HG03520 (cell line): ENCODE data around the gene PLEKHM3.

Experiments
- ATAC-seq: cut with Tn5 transposase; IDR thresholded peaks from one replicate; pipeline ENCODE4 v1.9.1; 2021; ENCODE audit warnings: mild to moderate bottlenecking, moderate library complexity; ENCODE audit not compliant: unreplicated experiment

The PLEKHM3 gene

GRCh38 chr2:207805566-207806226, 219.6 kb downstream of the PLEKHM3 start:
- ATAC-seq: no peak

- ATAC-seq: no peak
Measured at GRCh38 chr2:207802650-207803049, 222.7 kb downstream of the PLEKHM3 start.

- ATAC-seq: no peak
Measured at GRCh38 chr2:207801259-207801658, 224.1 kb downstream of the PLEKHM3 start.

GRCh38 chr2:207796585-207797350, 228.6 kb downstream of the PLEKHM3 start:
- no peak for ATAC-seq

- ATAC-seq: no peak
Measured at GRCh38 chr2:207792244-207792785, 233.0 kb downstream of the PLEKHM3 start.

GRCh38 chr2:207791579-207792243, 233.6 kb downstream of the PLEKHM3 start:
- no peak for ATAC-seq

- no peak for ATAC-seq
Measured at GRCh38 chr2:207790898-207791297, 234.4 kb downstream of the PLEKHM3 start.

GRCh38 chr2:207787800-207788199, 237.5 kb downstream of the PLEKHM3 start:
- no peak for ATAC-seq

GRCh38 chr2:207787017-207787416, 238.3 kb downstream of the PLEKHM3 start:
- ATAC-seq: no peak

- ATAC-seq: no peak
Measured at GRCh38 chr2:207784898-207785297, 240.4 kb downstream of the PLEKHM3 start.

GRCh38 chr2:207783514-207783913, 241.8 kb downstream of the PLEKHM3 start:
- ATAC-seq: no peak

GRCh38 chr2:207782238-207783030, 242.9 kb downstream of the PLEKHM3 start:
- ATAC-seq: no peak

GRCh38 chr2:207779523-207779922, 245.8 kb downstream of the PLEKHM3 start:
- no peak for ATAC-seq

GRCh38 chr2:207778298-207778882, 246.9 kb downstream of the PLEKHM3 start:
- ATAC-seq: no peak

GRCh38 chr2:207777124-207777523, 248.2 kb downstream of the PLEKHM3 start:
- ATAC-seq: no peak

GRCh38 chr2:207775473-207775872, 249.9 kb downstream of the PLEKHM3 start:
- no peak for ATAC-seq

GRCh38 chr2:207772844-207773205, 252.5 kb downstream of the PLEKHM3 start:
- ATAC-seq: no peak

- no peak for ATAC-seq
Measured at GRCh38 chr2:207772081-207772843, 253.1 kb downstream of the PLEKHM3 start.

- no peak for ATAC-seq
Measured at GRCh38 chr2:207771421-207771820, 253.9 kb downstream of the PLEKHM3 start.
